Smooth muscle cell of the brain vasculature (primary cell): Measurements from ENCODE around the gene SOCS2.

Experiments
- DNase-seq: peaks from one replicate; pipeline ENCODE4 v3.0.0-alpha.2; 2012; ENCODE audit warnings: low read depth, low spot score

The SOCS2 gene

GRCh38 chr12:93567174-93567573 lies 5.3 kb upstream of the SOCS2 start:
- DNase-seq: no peak

- DNase-seq: no peak
These were observed 4.4 kb upstream of the SOCS2 start for GRCh38 chr12:93568091-93568490.

GRCh38 chr12:93569301-93569655 lies 3.2 kb upstream of the SOCS2 start:
- no peak for DNase-seq

GRCh38 chr12:93569656-93570551 lies 2.6 kb upstream of the SOCS2 start:
- peak; percentile 84 for DNase-seq

GRCh38 chr12:93570552-93571364 lies 1.7 kb upstream of the SOCS2 start:
- no peak for DNase-seq

GRCh38 chr12:93571365-93571924 lies 1.0 kb upstream of the SOCS2 start:
- no peak for DNase-seq

- DNase-seq: no peak
These were observed 457 bp downstream of the SOCS2 start for GRCh38 chr12:93572712-93573551.

GRCh38 chr12:93573552-93574223 lies 1.2 kb downstream of the SOCS2 start:
- no peak for DNase-seq

GRCh38 chr12:93577222-93577621 lies 4.7 kb downstream of the SOCS2 start:
- DNase-seq: no peak

GRCh38 chr12:93578221-93578620 lies 5.7 kb downstream of the SOCS2 start:
- no peak for DNase-seq

- DNase-seq: no peak
These were observed 8.2 kb downstream of the SOCS2 start for GRCh38 chr12:93580682-93581081.

GRCh38 chr12:93581370-93581769 lies 8.9 kb downstream of the SOCS2 start:
- no peak for DNase-seq

GRCh38 chr12:93582351-93582750 lies 9.9 kb downstream of the SOCS2 start:
- no peak for DNase-seq

GRCh38 chr12:93583627-93584392 lies 11.3 kb downstream of the SOCS2 start:
- no peak for DNase-seq

- DNase-seq: no peak
These were observed 12.8 kb downstream of the SOCS2 start for GRCh38 chr12:93585247-93585646.

GRCh38 chr12:93587611-93588010 lies 15.1 kb downstream of the SOCS2 start:
- DNase-seq: no peak

GRCh38 chr12:93589081-93589480 lies 16.6 kb downstream of the SOCS2 start:
- no peak for DNase-seq

GRCh38 chr12:93591137-93591868 lies 18.8 kb downstream of the SOCS2 start:
- no peak for DNase-seq

- no peak for DNase-seq
These were observed 20.3 kb downstream of the SOCS2 start for GRCh38 chr12:93592641-93593406.
